Measurements from ENCODE around the gene FAU.
A peak's percentile ranks its signal among the peaks of the same experiment; 100 is the strongest.
"Not testable (repeated sequence)": the region's sequence is repeated elsewhere in the genome, so short reads cannot be mapped to it uniquely, and the experiment has no call there.

FAU gene

GRCh38 chr11:65121865-65122696 is at the start of gene FAU, which contains the start of gene MRPL49:
Gene FAU, minus strand, starts transcription at chr11:65122134. Its CDS starts 321 bp downstream, at chr11:65121813.
Gene MRPL49, plus strand, starts transcription at chr11:65122321. Its CDS starts 26 bp downstream, at chr11:65122347.
- DNase-seq = peak; percentile 99

- DNase-seq = no peak
These were observed 48.2 kb upstream of the FAU start, which contains the start of gene SPDYC for GRCh38 chr11:65170058-65170534. Gene SPDYC, plus strand, starts transcription at chr11:65170233. Its CDS starts 1,125 bp downstream, at chr11:65171358.

GRCh38 chr11:65169164-65169641 is 47.3 kb upstream of the FAU start:
- DNase-seq = no peak

GRCh38 chr11:65167656-65168055 is 45.7 kb upstream of the FAU start:
- no peak for DNase-seq

- DNase-seq = no peak
These were observed 45.0 kb upstream of the FAU start for GRCh38 chr11:65166893-65167292.

GRCh38 chr11:65165410-65166317 is 43.7 kb upstream of the FAU start:
- no peak for DNase-seq

GRCh38 chr11:65163684-65164083 is 41.8 kb upstream of the FAU start:
- no peak for DNase-seq

- no peak for DNase-seq
These were observed 38.7 kb upstream of the FAU start for GRCh38 chr11:65160643-65161042.

GRCh38 chr11:65159012-65159411 is 37.1 kb upstream of the FAU start:
- DNase-seq = no peak

- DNase-seq = no peak
These were observed 35.4 kb upstream of the FAU start for GRCh38 chr11:65157336-65157735.

- DNase-seq = no peak
These were observed 35.0 kb upstream of the FAU start for GRCh38 chr11:65156926-65157325.

GRCh38 chr11:65156256-65156655 is 34.3 kb upstream of the FAU start:
- DNase-seq = no peak

- no peak for DNase-seq
These were observed 30.2 kb upstream of the FAU start for GRCh38 chr11:65152122-65152521.

- DNase-seq = no peak
These were observed 29.5 kb upstream of the FAU start for GRCh38 chr11:65151331-65151899.

GRCh38 chr11:65150509-65151299 is 28.8 kb upstream of the FAU start:
- peak; percentile 63 for DNase-seq

GRCh38 chr11:65150131-65150508 is 28.2 kb upstream of the FAU start:
- DNase-seq = not testable (repeated sequence)

GRCh38 chr11:65148657-65149056 is 26.7 kb upstream of the FAU start:
- DNase-seq = no peak

- DNase-seq = no peak
These were observed 25.6 kb upstream of the FAU start for GRCh38 chr11:65147352-65148075.

- no peak for DNase-seq
These were observed 20.1 kb upstream of the FAU start for GRCh38 chr11:65141896-65142494.

GRCh38 chr11:65136515-65137096 is 14.7 kb upstream of the FAU start:
- no peak for DNase-seq

All from NCI-H1105 treated with DMSO at 0.1 percent for 48 hours (cell line).